ENCODE measurements around the gene WWP2.

The WWP2 gene

DNA sequence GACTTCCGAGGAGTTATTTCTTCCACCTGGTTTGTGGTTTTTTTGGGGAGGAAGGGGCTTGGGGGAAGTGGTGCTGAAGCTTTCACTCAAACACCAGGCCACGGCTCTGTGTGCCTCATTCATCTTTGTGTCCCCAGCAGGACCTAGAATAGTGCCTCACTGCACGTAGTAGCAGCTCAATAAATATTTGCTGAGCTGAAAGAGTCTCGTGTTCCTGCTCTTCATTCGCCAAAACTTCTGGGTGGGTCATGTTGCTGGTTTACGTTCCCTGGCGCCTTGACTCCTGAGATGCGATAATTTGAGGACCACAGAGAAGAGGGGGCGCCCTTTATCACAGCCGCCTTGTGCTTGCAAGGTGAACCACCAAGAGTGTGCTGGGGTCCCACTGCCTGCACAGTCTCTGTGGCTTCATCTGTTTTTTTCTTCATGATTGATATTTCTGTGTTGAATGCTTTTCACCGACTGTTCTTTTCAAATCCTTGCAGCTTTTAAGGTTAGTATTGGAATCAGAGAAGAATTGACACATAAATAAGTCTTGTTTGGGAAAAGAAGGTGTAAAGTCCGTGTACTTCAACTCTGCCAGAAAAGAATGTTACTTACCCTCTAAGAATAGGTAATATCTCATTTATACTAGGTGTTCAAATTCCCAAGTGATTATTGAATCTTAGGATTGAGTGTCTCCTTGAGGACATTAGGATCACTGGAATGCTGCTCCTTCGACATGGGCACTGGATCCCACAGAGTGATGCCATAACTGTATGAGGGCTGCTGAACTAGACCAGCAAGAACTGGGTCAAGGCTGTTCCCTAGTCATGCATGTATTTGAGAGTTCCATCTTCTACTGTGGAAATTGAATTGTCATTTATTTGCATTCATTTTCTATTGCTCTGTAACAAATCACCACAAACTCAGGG lies 96.3 kb downstream of the WWP2 start:
- Histone ChIP-seq H3K36me3 (replicated peaks; ENCODE audit: insufficient read depth, low read length) (no peaks in the 10 kb centered on the region), H3K27me3 (replicated peaks; ENCODE audit: insufficient read depth, low read length) (no peaks in the 10 kb centered on the region), H3K4me2 (ENCODE audit: low read depth, low read length) (no peak overlapping the region), H2AFZ (ENCODE audit: low read length) (no peak overlapping the region), H3K9ac (ENCODE audit: low read length) (no peak overlapping the region), H4K20me1 (ENCODE audit: insufficient read depth, low read length) (no peaks in the 10 kb centered on the region), H3K9me3 (replicated peaks; ENCODE audit: insufficient read depth, low read length) (no peaks in the 10 kb centered on the region), H3K27ac (ENCODE audit: low read length) (no peak overlapping the region), H3K9me2 (replicated peaks; ENCODE audit: insufficient read depth, low read length) (no peaks in the 10 kb centered on the region), H3K79me2 (ENCODE audit: low read length) (no peaks in the 10 kb centered on the region), H3F3A (ENCODE audit: insufficient read depth, low read length) (no peaks in the 10 kb centered on the region), H3K4me1 (ENCODE audit: low read length) (no peaks in the 10 kb centered on the region), H3K4me3 (ENCODE audit: low read length) (no peak overlapping the region)
- TF ChIP-seq, protein P1, sequence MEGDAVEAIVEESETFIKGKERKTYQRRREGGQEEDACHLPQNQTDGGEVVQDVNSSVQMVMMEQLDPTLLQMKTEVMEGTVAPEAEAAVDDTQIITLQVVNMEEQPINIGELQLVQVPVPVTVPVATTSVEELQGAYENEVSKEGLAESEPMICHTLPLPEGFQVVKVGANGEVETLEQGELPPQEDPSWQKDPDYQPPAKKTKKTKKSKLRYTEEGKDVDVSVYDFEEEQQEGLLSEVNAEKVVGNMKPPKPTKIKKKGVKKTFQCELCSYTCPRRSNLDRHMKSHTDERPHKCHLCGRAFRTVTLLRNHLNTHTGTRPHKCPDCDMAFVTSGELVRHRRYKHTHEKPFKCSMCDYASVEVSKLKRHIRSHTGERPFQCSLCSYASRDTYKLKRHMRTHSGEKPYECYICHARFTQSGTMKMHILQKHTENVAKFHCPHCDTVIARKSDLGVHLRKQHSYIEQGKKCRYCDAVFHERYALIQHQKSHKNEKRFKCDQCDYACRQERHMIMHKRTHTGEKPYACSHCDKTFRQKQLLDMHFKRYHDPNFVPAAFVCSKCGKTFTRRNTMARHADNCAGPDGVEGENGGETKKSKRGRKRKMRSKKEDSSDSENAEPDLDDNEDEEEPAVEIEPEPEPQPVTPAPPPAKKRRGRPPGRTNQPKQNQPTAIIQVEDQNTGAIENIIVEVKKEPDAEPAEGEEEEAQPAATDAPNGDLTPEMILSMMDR (IDR thresholded peaks at IDR 0.05; ENCODE audit: low read length) = no peak
- TF ChIP-seq EZH2phosphoT487 (IDR thresholded peaks at IDR 0.05; ENCODE audit: low read length) = no peak
- TF ChIP-seq EZH2 (optimal IDR thresholded peaks at IDR 0.05; ENCODE audit: low read depth, low read length) = no peak
- DNase-seq = no peak

- no peaks in the 10 kb centered on the region for H3F3A ChIP-seq (ENCODE audit: insufficient read depth, low read length)
- TF ChIP-seq EZH2phosphoT487 (IDR thresholded peaks at IDR 0.05; ENCODE audit: low read length) = no peak
- TF ChIP-seq, protein P1 (IDR thresholded peaks at IDR 0.05; ENCODE audit: low read length) = peak; percentile 6; the same call in 1 of the 2 replicates
- no peak overlapping the region for H3K4me2 ChIP-seq (ENCODE audit: low read depth, low read length)
- no peaks in the 10 kb centered on the region for H3K36me3 ChIP-seq (replicated peaks; ENCODE audit: insufficient read depth, low read length)
- no peaks in the 10 kb centered on the region for H3K9me2 ChIP-seq (replicated peaks; ENCODE audit: insufficient read depth, low read length)
- no peaks in the 10 kb centered on the region for H4K20me1 ChIP-seq (ENCODE audit: insufficient read depth, low read length)
- H3K27me3 ChIP-seq (replicated peaks; ENCODE audit: insufficient read depth, low read length) = no peaks in the 10 kb centered on the region
- DNase-seq = no peak
- H2AFZ ChIP-seq (ENCODE audit: low read length) = no peak overlapping the region
- H3K4me1 ChIP-seq (ENCODE audit: low read length) = no peaks in the 10 kb centered on the region
- no peaks in the 10 kb centered on the region for H3K9me3 ChIP-seq (replicated peaks; ENCODE audit: insufficient read depth, low read length)
- H3K4me3 ChIP-seq (ENCODE audit: low read length) = no peak overlapping the region
- H3K27ac ChIP-seq (ENCODE audit: low read length) = no peak overlapping the region
- no peaks in the 10 kb centered on the region for H3K79me2 ChIP-seq (ENCODE audit: low read length)
- H3K9ac ChIP-seq (ENCODE audit: low read length) = no peak overlapping the region
These were observed 97.2 kb downstream of the WWP2 start for GRCh38 chr16:69859105-69859989.

- Histone ChIP-seq H3K4me3 (ENCODE audit: low read length) (no peak overlapping the region), H2AFZ (ENCODE audit: low read length) (no peak overlapping the region), H3K9ac (ENCODE audit: low read length) (no peak overlapping the region), H3K27ac (ENCODE audit: low read length) (no peak overlapping the region), H4K20me1 (ENCODE audit: insufficient read depth, low read length) (no peaks in the 10 kb centered on the region), H3K79me2 (ENCODE audit: low read length) (no peaks in the 10 kb centered on the region), H3K4me1 (ENCODE audit: low read length) (no peaks in the 10 kb centered on the region), H3F3A (ENCODE audit: insufficient read depth, low read length) (no peaks in the 10 kb centered on the region), H3K27me3 (replicated peaks; ENCODE audit: insufficient read depth, low read length) (no peaks in the 10 kb centered on the region), H3K4me2 (ENCODE audit: low read depth, low read length) (no peak overlapping the region), H3K9me2 (replicated peaks; ENCODE audit: insufficient read depth, low read length) (no peaks in the 10 kb centered on the region), H3K9me3 (replicated peaks; ENCODE audit: insufficient read depth, low read length) (no peaks in the 10 kb centered on the region), H3K36me3 (replicated peaks; ENCODE audit: insufficient read depth, low read length) (no peaks in the 10 kb centered on the region)
- TF ChIP-seq EZH2phosphoT487 (IDR thresholded peaks at IDR 0.05; ENCODE audit: low read length) = no peak
- no peak for TF ChIP-seq EZH2 (optimal IDR thresholded peaks at IDR 0.05; ENCODE audit: low read depth, low read length)
- TF ChIP-seq, protein P1 (IDR thresholded peaks at IDR 0.05; ENCODE audit: low read length) = no peak
- no peak for DNase-seq
These were observed 98.4 kb downstream of the WWP2 start for GRCh38 chr16:69860233-69861231.

All from MM.1S (cell line).